ENCODE measurements around the gene HABP2.

Gene HABP2

DNA sequence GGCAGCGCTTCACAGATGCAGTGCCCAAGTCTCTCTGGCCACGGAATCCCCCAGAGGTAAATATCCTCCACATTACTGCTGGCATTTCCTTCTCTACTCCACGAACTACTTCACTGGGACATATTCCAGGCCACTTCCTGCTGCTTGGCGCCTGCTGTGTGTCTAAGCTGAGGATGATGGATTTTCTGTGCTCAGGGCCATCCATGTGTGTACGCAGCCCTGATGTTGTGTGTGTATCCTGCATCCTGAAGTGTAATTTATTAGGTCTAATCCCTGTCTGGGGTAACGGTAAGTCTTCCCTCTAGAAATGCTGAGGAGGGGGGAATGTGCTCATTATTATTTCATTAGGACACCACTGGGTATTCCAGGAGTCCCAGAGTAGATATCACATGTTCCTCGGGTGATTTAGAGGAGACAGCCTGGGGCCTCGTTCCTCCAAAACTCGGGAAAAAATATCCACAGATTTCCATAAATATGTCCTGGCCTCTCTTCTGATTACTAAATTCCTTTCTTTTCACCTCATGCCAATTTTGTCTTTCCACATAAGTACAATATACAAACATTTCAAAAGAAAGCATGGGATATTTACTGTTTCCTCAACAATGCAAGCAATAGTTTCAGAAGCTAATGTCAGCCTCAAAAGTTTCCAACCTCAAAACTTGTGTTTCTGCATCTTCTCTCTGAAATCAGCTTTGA lies 25.5 kb upstream of the HABP2 start:
- DNase-seq: no peak

DNA sequence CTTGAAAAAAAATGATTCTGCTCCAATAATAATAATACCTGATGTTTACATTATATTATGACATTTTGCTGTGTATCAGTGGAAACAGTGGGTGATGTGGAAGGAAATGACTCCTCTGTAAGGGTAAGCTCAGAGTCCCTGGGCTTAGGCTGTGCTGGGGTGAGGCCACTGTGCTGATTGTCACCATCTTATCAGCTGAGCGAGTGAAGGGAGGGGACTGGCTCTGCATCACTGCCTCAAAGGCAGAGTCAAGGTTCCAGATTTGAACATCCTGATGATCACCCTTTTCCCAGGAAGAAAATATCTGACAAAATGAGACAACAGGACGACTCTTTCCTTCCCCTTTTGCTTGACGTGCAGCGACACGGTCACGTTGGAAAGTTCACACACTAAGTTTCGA lies 24.0 kb upstream of the HABP2 start:
- no peak for DNase-seq

DNA sequence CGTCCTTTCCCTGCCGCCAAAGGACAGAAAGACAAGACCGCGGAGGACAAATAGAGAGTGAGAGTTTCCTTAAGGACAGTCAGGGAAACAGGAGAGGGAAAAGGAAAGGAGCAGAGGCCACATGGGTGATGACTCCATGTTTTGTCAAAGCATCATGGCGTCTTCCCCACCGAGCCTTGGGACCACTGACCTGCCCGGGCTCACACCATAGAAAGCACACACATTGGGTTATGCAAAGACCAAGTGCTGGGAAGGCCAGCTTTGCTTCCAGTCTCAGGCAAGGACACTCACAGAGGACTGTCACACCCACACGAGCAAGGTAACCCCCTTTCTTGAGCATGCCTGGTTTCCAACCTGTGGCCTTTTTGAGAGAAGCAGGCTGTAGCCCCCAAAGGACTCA lies 23.3 kb upstream of the HABP2 start:
- no peak for DNase-seq

DNA sequence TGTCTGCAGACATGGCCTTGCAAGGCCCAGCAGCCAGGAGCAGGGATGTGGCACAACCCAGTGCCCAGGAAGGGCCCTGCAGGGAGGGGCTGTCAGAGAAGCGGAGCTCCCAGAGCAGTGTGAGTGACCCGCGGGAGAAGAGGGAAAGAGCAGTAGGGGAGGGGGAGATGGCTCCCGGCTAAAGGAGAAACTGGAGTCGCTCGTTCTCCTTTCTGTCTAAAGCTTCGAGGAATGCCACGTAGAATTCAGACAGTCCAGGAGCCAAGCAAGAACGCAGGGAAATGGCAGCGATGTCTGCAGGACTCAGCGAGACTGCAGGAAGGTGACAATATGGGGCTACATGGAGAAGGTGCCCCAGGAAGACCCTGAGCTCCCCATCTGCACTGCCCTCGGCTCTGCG lies 22.4 kb upstream of the HABP2 start:
- no peak for DNase-seq

DNA sequence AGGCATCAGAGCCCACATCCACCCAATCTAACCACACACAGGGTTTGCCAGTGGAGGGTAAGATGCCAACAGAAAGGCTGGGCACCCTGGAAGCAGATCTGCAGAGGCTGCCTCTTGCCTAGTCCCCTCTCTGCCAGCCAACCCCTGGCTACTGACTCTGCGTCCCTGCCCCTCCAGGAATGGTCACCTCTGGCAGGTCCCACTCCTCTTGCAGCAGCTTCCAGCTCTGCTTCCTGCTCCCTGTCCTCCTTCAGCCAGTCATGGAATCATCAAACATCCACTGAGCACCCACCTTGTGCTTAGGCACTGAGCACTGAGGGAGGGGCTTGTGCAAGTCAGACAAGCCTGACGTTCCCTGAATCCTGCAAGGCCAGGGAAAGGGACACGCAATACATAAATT lies 20.1 kb upstream of the HABP2 start:
- DNase-seq: no peak

DNA sequence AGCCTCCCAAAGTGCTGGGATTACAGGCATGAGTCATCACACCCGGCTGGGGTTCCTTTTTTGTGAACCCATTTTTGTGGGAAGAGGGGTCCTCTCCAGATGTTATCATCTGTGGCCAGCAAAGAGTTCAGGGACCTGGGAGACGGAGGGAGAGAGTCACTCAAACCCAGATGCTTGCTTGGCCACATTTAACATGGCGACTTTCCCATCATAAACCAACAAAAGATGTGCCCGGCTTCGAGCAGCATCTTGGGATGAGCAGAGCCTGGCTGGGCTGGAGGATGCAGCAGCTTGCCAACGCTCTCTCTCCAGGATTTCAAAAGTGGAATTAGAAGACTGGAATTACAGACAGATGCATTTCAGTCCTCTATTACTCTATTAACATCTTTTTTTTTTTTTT lies 19.1 kb upstream of the HABP2 start:
- DNase-seq: no peak

DNA sequence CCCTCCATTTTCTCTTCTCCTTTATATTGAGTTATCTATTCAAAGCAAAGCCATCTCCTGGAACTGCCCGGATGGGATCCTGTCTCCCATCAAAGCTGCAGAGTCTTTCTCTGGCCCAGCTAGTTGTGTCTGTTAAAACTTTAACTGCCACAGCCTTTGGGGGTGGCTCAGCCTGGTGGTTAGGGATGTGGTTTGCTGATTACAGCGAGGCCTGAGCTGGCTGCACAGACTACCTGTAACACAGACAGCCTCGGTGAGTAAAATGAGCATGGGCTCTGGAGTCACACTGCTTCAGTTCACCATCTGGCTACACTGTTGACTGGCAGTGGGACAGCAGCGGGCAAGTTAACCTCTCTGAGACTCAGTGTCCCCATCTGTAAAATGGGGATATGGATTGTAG lies 18.4 kb upstream of the HABP2 start:
- DNase-seq: no peak

DNA sequence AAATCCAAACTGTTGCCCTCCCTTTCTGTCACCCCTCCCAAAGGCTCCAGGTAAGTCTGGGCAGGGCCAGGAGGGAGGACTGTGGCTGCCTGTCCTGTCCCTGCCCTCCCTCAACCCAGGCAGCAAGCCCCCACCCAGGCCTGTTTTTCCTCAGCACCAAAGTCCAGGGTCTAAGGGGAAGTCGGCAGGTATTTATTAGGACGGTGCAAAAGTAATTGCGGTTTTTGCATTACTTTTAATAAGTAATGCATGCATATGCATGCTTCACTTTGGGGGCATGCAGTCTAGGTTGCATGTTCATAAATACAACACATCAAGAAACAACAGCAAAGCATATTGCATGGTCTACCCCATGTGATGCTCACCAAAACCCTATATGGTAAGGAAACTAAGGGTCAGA lies 15.2 kb upstream of the HABP2 start:
- no peak for DNase-seq

DNA sequence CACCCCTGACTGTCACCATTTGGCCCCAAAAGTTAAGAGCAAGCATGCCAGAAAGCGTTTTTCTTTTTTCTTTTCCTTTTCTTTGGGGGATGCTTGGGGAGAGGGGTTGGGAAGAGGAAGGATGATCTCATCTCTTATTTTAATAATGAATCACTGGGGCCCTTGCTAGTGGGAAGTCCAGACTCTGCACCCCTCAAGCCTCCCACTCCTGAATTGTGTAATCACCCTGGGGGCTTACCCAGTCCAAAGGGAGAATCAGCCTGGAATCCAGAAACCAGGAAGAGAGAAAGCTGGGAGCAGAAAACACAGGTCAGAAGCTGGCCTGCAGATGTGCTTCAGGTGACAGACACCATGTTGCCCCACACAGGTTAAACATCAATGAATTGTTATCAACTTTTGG lies 14.7 kb upstream of the HABP2 start:
- DNase-seq: no peak

DNA sequence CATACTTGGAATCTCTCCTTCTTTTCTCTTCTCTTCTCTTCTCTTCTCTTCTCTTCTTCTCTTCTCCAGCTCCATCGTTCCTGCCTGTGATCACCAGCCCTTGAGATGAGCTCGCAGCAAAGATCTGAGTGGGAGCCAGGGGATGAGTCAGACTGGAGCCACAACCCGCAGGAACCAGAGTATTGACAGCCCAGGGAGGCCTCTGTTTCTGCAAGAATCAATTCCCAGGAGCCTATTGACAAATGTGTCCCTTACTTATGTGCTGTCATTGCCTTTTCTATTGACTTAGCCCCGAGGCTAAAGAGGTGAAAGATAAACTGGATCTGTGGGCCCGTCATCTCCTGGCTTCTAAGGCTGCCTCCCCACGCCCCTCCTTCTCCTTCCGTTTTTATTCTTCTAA lies 13.1 kb upstream of the HABP2 start:
- no peak for DNase-seq

DNA sequence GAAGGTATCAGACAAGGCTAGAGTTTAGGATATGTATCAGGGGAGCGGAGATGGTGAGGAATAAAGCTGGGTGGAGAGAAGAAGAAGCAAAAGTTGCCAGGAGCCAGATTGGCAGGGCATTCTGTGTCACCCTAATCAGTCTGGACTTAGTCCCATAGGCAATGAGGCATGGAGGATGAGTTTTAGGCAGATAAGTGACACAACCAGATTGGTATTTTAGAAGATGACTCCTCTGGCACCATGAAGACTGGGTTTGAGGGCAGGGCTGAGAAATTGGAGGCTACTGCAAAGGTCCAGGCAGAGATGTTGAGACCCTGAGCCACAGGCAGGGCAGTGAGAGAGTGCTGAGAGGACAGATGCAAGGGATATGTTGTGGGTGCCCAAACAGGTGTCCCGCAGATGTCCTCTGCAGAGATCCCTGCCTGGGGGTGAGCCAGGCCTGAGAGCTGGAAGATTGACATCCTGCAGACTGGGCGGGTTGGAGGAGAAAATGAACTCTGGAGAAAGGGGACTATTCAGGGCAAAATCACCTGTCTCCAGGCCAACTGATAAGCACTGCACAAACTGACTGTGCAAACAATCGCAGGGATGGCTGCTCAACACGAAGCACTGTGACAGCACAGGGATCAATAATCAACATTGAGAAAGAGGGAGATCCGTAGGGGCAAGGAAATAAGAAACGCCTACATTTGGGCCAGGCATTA lies 11.9 kb upstream of the HABP2 start:
- DNase-seq: no peak

DNA sequence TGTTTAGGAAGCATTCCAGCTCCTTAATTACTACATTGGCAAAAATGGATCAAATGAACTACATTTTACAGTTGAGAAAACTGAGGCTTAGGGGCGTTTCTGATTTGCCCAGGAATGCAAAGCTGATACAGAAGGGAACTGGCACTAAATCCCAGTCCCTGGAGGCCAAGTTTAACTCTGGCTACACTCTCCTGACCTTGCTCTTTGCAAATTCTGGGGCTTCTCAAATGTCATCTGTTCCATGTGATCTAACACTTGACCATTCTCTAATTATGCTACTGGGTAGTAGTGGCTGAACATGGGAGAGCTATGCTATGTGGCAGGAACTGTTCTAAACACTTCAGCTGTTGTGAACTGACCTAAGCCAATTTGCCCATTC lies 11.3 kb upstream of the HABP2 start:
- DNase-seq: no peak

DNA sequence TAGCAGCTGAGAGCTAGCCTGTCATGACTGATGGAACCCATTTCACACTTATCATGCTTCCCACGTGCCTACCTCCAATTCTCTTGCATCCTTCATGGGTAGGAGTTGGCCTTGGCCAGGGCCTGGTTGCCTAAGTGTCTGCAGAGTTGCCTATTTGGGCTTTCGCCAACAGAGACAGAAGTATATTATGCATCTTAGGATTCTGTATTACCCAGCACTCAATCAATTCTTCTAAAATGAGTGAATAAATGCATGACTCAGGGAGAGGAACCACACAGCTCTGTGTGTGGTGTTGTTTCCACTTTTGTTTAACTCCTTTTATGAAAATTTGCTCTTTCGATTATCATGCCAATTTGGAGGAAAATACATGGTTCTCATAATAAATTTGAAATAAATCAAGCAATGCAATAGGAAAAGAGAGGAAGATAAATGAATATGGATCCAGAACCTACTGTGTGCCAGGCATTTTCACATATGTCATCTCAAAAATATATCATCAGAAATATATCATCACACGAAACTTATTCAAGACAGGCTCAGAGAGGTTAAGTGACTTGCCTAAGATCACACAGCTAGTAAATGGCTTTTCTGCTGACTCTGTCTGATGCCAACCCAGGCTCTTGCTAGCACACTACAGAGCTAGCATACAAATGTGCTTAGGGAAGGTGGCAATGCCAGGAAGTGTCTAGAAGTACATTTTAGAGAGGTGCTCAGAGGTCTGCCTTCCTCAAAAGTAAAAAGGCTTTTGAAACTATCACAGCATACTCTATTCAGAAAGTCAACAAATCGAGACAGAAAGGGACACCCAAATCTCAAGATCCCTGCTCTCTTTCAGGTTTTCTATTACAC lies 9.5 kb upstream of the HABP2 start:
- no peak for DNase-seq

DNA sequence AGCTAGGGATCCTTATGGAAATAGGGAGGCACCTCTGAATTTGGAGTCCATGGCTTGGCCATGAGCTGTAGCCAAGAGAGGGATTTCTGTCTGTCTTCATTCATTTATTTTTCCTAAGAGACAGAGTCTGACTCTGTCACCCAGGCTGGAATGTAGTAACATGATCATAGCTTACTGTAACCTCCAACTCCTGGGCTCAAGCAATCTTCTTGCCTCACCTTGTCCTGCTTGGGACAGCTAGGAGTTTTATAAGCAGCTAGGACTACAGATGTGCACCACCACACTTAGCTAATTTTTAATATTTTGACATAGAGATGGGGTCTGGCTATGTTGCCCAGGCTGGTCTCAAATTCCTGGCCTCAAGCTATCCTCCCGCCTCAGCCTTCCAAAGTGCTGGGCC lies 8.5 kb upstream of the HABP2 start:
- DNase-seq: no peak

DNA sequence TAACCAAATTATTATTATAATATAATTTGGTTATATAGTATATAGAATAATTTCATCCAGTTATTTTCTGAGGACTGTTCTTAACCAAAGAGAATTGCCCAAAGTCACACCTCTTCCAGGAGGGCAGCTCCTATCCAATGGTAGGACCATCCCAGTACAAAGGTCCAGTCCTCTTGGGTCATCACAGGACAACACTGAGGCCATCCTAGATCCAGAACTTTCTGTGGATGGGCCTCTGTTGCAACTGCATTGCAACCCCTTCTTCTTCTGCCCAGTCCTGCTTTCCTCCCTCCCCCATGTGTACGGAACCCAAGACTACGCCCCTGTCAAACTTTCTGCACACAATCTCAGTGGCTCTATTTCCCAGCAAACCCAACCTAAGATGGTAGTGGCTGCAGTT lies 5.4 kb upstream of the HABP2 start:
- no peak for DNase-seq

DNA sequence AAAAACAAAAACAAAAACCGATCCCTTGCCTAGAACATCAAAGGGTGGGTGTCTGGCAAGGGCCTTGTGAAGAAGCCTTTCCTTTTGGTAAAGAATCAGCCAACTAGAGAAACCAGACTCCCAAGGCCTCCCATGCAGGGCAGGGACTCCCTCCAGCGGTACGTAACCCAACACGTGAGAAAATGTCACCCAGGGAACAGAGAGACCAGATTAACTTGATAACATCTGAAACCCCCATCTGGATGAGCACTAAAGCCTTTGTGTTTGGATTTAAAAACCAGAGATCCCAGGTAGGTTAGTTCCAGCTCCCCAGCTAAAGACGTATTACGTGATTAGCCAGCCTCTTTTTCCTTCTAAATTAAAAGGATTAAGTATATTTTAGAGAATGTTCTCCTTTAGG lies 3.0 kb upstream of the HABP2 start:
- DNase-seq: no peak

DNA sequence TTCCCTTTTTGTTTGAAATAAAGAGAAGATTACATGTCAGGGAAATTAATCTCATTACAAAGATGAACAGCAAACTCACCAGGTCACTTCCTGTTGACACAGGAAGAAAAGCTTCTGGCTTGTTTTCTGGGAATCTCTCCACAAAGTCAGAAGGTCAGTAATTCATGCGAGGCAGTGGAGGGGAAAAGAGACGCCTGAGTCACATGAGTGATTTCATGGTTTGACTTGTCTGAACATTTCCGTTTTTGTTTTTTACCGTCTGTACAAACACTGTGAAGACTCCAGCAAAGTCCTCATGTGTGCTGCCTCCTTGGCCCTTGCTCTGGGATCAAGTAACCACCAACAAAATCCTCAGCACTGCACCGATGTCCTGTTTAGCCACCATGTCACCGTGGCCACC lies 2.5 kb upstream of the HABP2 start:
- DNase-seq: no peak

DNA sequence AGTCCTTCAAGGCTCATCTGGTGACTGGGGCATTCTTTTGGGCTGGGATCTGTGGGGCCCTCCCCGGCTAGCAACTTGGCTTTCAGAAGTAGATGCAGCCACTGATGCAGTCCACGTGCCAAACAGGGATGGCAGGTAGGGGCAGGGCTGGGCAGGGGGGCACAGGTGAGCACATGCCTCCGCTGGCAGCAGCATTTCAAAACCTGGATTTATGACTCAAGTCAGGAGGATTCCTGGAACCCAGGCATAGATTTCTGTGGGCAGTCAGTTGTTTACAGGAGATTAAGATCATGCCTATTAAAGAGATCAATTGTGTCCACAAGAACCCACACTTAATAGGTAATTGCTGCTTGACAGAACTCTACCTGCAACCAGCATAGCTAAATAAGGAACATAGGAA lies 839 bp upstream of the HABP2 start:
- DNase-seq: no peak

DNA sequence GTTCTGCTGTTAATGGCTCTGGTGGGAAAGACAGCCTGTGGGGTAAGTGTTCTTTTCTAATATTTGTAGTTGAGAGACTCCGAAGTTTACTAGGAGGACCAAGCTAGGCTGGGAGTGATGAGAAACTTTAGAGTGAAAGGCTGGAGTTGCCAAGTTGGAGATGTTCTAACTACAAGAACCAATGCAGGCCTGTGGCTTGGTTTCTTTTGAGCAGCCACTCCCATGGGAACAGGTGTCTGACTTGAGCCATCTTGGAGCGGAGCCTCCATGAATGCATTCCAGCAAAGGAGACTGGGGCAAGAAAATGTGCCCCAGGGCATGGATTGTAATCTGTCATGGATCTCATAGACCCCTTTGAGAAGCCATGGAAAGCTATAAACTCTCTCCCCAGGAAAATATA lies 296 bp downstream of the HABP2 start:
- DNase-seq: no peak

DNA sequence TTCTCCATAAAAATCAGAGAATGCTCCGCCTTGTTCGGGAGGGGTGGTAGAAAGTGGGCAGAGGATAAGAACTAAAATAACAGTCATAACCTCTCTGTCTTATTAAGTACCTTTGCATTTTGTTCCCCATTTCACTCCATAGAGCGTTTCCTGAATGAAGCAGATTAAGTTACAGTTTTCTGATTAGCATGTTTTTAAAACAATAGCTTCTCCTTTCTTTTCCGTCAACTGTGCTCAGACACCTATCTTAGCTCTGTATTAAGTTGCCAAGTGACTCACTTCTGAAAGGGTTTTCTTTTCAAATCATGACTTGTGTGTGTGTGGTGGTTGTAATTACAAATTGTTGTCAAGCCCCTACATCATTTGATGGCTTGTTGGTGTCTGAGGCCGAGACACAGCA lies 1.4 kb downstream of the HABP2 start:
- DNase-seq: no peak

DNA sequence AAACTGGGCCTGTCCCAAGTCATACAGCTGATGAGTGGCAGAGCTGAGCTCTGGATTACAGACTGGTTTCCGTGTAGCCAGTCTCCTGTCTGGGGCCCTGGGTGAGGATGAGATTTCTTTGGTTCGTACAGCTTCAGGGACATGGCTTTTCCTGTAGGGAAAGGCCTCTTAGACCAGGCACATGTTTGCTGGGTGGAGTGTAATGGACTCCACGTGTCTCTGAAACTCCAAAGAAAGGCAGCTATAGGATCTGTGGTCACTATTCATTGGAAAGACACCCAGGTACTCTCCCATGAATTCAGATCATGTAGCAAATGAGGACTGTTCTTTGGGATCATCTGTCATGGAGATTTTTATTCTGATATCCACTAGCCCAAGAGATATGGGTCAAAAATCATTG lies 2.4 kb downstream of the HABP2 start:
- DNase-seq: no peak

DNA sequence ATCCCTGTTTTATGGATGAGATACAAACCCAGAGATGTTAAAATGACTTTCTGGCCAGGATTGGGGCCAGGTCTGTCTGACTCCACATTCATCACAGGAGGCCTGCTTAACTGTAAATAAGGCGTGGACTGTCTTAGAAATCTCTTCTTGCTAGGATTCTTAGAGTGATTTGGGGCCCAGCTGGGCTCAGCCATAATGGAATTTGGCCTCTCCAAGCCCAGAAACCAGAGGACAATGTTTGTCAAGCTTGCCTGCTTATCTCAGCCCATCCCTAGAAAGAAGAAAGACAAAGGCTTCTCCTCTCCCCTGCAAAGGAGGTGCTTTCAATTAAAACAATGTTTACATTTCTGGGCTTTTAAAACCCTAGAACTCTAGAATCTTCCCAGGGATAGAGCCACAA lies 2.9 kb downstream of the HABP2 start:
- DNase-seq: no peak

DNA sequence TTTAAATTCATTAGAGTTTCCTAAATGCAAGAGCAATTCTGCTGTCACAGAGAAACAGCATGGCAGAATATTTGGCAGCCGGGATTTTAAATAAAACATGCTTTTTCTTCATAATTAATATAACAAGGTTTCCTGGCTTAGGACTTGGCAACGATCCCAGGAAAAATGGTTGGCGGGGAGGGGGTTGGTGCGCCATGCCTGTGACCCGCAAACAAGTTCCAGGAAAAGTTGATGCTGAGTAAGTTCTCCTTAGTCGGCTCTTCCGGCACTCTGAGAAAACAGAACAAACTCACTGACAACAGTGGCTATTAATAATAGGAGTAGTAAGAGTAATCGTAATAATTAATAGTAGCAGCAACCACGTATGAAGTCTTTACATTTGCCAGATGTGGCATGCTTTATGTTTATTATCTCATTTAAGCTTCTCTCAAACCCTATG lies 4.6 kb downstream of the HABP2 start:
- no peak for DNase-seq

DNA sequence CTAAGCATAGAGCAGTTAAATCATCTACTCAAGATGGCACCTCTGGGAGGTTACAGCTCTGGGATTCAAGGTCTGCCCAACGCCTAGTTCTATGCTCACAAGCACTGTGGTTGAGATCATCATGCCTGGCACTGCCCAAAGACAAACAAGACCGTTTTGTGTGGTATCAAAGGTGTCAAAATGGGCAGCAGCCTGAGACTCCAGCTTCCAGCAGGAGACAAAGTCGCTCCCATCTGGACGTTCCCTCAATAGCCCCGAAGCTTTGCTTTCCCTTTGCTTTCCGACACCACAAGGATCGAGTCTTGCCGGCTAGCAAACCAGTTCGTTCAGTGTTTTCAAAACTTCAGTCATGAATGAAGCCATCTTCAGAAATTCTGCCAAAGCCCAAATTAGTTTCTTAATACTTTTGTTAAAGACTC lies 5.1 kb downstream of the HABP2 start:
- no peak for DNase-seq

Data from midbrain (tissue), 1 donor.